KMS-11 (cell line): ENCODE data around the gene CLTA.

Source experiments
- H2AFZ ChIP-seq: fragments of 200-600 bp; sonication (generic); 2 replicates; pipeline ENCODE4 v1.6.1; 2016; ENCODE audit warnings: antibody characterized with exemption, mixed run types, low read depth
- H3K27ac ChIP-seq: fragments of 200-600 bp; sonication (generic); 2 replicates; pipeline ENCODE4 v1.6.1; 2016; ENCODE audit warnings: mild to moderate bottlenecking, mixed run types
- H3K27me3 ChIP-seq: fragments of 200-600 bp; sonication (generic); 2 replicates; pipeline ENCODE4 v1.6.1; 2017; ENCODE audit warnings: mild to moderate bottlenecking, low read depth, mixed run types, moderate library complexity; ENCODE audit not compliant: insufficient read depth
- H3K36me3 ChIP-seq: fragments of 200-600 bp; sonication (generic); 2 replicates; pipeline ENCODE4 v1.6.1; 2017; ENCODE audit warnings: mild to moderate bottlenecking, mixed run types; ENCODE audit not compliant: insufficient read depth
- H3K4me1 ChIP-seq: fragments of 200-600 bp; sonication (generic); 2 replicates; pipeline ENCODE4 v1.6.1; 2016; ENCODE audit warnings: mild to moderate bottlenecking, low read depth, mixed run types; ENCODE audit not compliant: poor library complexity, severe bottlenecking
- H3K4me2 ChIP-seq: fragments of 200-600 bp; sonication (generic); 2 replicates; pipeline ENCODE4 v1.7.0; 2016; ENCODE audit warnings: mild to moderate bottlenecking, mixed run types
- H3K4me3 ChIP-seq: fragments of 200-600 bp; sonication (generic); IDR thresholded peaks from 2 replicates; pipeline ENCODE4 v1.6.1; 2017; ENCODE audit warnings: low read depth, low read length, mixed read lengths; ENCODE audit not compliant: insufficient read depth
- H3K79me2 ChIP-seq: fragments of 200-600 bp; sonication (generic); 2 replicates; pipeline ENCODE4 v1.6.1; 2016; ENCODE audit warnings: low read depth, mixed run types; ENCODE audit not compliant: insufficient read depth
- H3K9ac ChIP-seq: fragments of 200-600 bp; sonication (generic); 2 replicates; pipeline ENCODE4 v1.6.1; 2016; ENCODE audit warnings: mild to moderate bottlenecking, mixed run types
- H4K20me1 ChIP-seq: fragments of 200-600 bp; sonication (generic); 2 replicates; pipeline ENCODE4 v1.6.1; 2016; ENCODE audit warnings: mild to moderate bottlenecking, mixed run types; ENCODE audit not compliant: insufficient read depth
- TF ChIP-seq, protein P1 (sequence below): fragments of 200-600 bp; sonication (generic); conservative IDR thresholded peaks from 2 replicates; pipeline ENCODE4 v1.6.1; 2017; ENCODE audit warnings: low read depth, mild to moderate bottlenecking, antibody characterized with exemption, low read length, moderate library complexity, mixed read lengths

The CLTA gene

DNA sequence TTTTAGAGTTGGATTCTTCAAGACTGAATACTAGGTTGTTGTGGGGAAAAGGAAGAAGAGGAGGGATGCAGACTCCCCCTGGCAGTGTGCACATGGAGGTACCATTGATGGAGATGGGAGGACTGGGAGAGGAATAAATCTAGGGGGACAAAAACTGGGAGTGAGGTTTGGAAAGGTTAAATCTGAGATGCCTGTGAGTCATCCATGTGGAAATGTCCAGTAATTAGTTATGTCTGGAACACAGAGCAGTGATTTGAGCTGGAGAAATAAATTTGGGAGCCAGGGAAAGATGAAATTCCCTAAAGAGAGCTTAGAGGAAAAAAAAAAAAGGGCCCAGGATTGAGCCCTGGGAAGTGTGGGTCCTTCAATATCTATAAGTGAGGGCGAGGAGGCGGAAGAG, 29.5 kb upstream of the CLTA start:
- Histone ChIP-seq H3K4me2 (no peak overlapping the region), H3K4me1 (no peaks in the 10 kb centered on the region), H2AFZ (no peak overlapping the region), H3K27ac (no peak overlapping the region), H3K36me3 (no peaks in the 10 kb centered on the region), H3K4me3 (no peak overlapping the region), H3K9ac (no peak overlapping the region), H3K79me2 (no peaks in the 10 kb centered on the region), H3K27me3 (no peaks in the 10 kb centered on the region), H4K20me1 (no peaks in the 10 kb centered on the region)
- TF ChIP-seq, protein P1, sequence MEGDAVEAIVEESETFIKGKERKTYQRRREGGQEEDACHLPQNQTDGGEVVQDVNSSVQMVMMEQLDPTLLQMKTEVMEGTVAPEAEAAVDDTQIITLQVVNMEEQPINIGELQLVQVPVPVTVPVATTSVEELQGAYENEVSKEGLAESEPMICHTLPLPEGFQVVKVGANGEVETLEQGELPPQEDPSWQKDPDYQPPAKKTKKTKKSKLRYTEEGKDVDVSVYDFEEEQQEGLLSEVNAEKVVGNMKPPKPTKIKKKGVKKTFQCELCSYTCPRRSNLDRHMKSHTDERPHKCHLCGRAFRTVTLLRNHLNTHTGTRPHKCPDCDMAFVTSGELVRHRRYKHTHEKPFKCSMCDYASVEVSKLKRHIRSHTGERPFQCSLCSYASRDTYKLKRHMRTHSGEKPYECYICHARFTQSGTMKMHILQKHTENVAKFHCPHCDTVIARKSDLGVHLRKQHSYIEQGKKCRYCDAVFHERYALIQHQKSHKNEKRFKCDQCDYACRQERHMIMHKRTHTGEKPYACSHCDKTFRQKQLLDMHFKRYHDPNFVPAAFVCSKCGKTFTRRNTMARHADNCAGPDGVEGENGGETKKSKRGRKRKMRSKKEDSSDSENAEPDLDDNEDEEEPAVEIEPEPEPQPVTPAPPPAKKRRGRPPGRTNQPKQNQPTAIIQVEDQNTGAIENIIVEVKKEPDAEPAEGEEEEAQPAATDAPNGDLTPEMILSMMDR, result no peak

DNA sequence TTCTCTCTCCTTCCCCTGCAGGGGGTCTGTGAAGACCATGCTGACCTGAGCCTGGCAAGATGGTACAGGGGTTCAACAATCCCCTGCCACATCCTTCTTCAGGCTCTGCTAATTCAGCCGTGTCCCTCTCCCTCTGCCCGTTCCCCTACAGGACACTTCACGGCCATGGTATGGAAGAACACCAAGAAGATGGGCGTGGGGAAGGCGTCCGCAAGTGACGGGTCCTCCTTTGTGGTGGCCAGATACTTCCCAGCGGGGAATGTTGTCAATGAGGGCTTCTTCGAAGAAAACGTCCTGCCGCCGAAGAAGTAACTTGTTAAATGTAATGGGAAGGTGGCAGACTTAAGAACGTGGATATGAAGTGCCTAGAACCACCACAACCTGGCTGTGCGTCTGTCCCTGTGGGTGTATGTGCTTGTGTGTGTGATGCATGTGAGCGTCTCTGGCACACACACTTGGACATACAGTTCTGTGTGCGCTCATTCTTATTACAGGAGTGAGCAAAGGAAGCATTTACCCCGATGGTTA, 28.4 kb upstream of the CLTA start:
- no peak overlapping the region for H3K27ac ChIP-seq
- TF ChIP-seq, protein P1, result no peak
- H3K36me3 ChIP-seq, result no peaks in the 10 kb centered on the region
- no peak overlapping the region for H3K4me3 ChIP-seq
- no peak overlapping the region for H2AFZ ChIP-seq
- H3K9ac ChIP-seq, result no peak overlapping the region
- H3K27me3 ChIP-seq, result no peaks in the 10 kb centered on the region
- H3K79me2 ChIP-seq, result no peaks in the 10 kb centered on the region
- no peak overlapping the region for H3K4me2 ChIP-seq
- no peaks in the 10 kb centered on the region for H4K20me1 ChIP-seq
- H3K4me1 ChIP-seq, result no peaks in the 10 kb centered on the region

DNA sequence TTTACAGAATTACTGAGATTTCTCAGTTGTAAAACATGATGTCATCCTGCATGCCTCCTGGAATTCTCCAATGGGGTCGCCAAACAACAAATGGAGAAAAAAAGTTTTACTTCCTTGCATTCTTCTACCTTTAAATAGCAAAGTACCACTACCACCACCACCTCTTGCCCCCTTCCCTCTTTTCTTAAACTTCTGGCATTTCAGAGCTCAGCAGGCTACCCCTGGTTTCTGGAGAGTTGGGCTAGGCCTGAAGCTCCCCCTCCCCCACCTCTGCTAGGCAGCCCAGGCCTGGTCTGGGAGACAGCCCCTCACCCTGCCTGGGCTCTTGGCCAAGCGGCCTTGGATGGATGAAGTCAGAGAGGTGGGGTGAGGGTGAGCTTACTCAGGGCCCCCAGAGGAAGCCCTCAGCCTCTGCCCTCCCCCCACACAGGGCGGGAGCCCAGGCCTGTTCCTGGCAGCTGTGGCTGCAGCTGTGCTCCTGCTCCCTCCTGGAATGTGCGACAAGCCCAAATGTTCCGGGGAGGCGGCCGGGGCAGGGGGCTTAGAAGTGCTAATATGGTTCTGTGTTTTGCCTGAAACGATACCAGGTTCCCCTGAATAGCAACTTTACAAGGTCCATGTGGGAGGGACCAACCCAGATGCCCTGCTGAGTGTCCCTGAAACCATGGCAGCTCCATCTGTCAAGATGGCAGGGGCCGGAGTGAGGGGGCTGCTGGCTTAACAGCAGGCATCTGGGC, 27.5 kb upstream of the CLTA start:
- Histone ChIP-seq H3K4me3 (no peak overlapping the region), H3K27me3 (no peaks in the 10 kb centered on the region), H2AFZ (no peak overlapping the region), H4K20me1 (no peaks in the 10 kb centered on the region), H3K36me3 (no peaks in the 10 kb centered on the region), H3K4me1 (no peaks in the 10 kb centered on the region), H3K79me2 (no peaks in the 10 kb centered on the region), H3K27ac (no peak overlapping the region), H3K9ac (no peak overlapping the region), H3K4me2 (no peak overlapping the region)
- TF ChIP-seq, protein P1, result no peak

DNA sequence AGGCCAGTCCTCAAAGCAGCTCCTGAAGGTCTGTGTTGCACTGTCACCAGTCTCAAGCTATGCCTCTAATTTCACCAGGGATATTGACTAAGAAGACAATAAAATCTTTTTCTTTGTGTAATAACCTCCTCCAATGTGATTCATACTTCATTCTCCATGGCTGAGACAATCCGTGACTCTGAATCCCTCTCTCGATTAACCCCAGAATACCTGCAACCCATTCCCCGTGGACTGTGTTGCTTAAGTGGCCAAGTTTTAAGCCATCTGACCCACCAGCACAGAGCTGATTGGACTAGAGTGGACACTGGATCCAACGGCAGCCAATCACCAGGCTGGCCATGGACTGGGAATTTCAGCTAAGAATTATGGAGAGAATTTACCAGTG, 26.9 kb upstream of the CLTA start:
- Histone ChIP-seq H4K20me1 (no peaks in the 10 kb centered on the region), H3K4me2 (no peak overlapping the region), H3K27ac (no peak overlapping the region), H3K36me3 (no peaks in the 10 kb centered on the region), H3K27me3 (no peaks in the 10 kb centered on the region), H3K9ac (no peak overlapping the region), H3K4me1 (no peaks in the 10 kb centered on the region), H2AFZ (no peak overlapping the region), H3K79me2 (no peaks in the 10 kb centered on the region), H3K4me3 (no peak overlapping the region)
- TF ChIP-seq, protein P1, result no peak
